ENCODE measurements around the gene COL26A1.

- no peak for TF ChIP-seq CTCF (IDR thresholded peaks at IDR 0.05 in 4 of 5, conservative IDR thresholded peaks at IDR 0.05 in 1 of 5)
- TF ChIP-seq POLR2A (IDR thresholded peaks at IDR 0.05), result no peak
These were observed 237.1 kb downstream of the COL26A1 start for GRCh38 chr7:101599787-101600186.

Data from gastrocnemius medialis (tissue), 4 donors.